HL-60 (cell line): ENCODE data around the gene ZNF319.

Experiments
- CTCF ChIP-seq: IDR thresholded peaks from one replicate; pipeline ENCODE4 v1.5.1; 2011; ENCODE audit warnings: low read length, control low read depth, inconsistent platforms; ENCODE audit not compliant: insufficient read depth
- GABPA ChIP-seq: IDR thresholded peaks from 2 replicates; pipeline ENCODE4 v1.6.1; 2012; ENCODE audit warnings: low read depth
- POLR2AphosphoS5 ChIP-seq: IDR thresholded peaks from 2 replicates; pipeline ENCODE4 v1.6.1; 2012; ENCODE audit warnings: low read depth
- REST ChIP-seq: IDR thresholded peaks from 2 replicates; pipeline ENCODE4 v1.6.1; 2012; ENCODE audit warnings: low read depth; ENCODE audit not compliant: insufficient replicate concordance
- SPI1 ChIP-seq: IDR thresholded peaks from 2 replicates; pipeline ENCODE4 v1.6.1; 2012; ENCODE audit warnings: low read depth, mild to moderate bottlenecking, borderline replicate concordance

- no peak for TF ChIP-seq POLR2AphosphoS5
- TF ChIP-seq GABPA, result no peak
- TF ChIP-seq CTCF, result no peak
- no peak for TF ChIP-seq SPI1
- no peak for TF ChIP-seq REST
Observed at GRCh38 chr16:57982385-57982784, 18.1 kb downstream of the ZNF319 start.
